ENCODE results near the gene SEC31A.
"Not testable (repeated sequence)": the region's sequence is repeated elsewhere in the genome, so short reads cannot be mapped to it uniquely, and the experiment has no call there.

Gene SEC31A

DNA sequence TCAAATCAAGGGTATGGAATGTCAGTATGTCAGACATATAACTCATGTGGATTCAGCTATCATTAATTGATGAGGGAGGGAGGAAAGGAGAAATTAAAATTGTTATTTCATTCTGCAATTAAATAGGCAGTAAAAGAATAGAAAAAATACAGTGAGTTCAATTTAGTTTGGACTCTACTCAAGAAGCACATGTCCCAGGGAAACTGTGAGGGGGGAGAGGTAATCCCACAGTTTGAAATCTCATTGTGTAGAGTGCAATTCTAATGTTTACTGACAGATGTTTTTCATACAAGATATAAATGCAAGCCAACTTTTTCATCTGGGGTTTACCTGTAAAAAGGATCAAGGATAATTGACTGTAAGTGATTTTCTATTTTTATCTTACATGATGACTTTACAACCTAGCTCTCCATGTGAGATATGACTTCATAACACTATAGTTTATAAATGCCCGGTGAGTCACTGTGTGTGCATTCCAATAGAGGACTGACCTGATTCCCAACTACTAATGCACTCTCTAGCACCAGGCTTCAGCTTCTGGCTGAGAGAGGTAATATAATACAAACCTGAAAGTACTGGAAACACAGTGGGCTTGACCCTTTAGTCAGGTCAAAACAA is 57.1 kb downstream of the SEC31A start:
- peak; percentile 30 to 61 (median 40) for DNase-seq

GRCh38 chr4:82833060-82833459 is 57.9 kb downstream of the SEC31A start:
- DNase-seq, result not testable (repeated sequence)

DNA sequence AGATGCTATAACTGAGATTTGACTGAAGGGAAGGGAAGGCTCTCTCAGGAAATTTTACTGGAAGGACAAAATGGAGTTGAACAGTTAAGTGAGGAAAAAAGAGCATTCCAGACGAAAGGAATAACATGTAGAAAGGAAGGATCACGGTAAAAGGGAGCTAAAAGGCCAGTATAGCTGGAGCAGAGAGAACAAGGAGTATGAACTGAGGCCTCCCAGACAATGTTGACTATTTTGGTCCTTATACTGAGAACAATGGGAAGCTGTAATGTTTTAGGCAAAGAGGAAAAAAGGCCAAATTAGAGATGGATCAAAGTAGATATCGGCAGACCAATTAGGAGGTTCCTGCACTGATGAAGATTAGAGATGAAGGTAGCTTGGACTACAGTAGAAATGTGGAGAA is 65.5 kb downstream of the SEC31A start:
- no peak for DNase-seq

- DNase-seq, result no peak
These were observed 67.9 kb downstream of the SEC31A start for GRCh38 chr4:82823062-82823461.

GRCh38 chr4:82820689-82821088 is 70.3 kb downstream of the SEC31A start:
- DNase-seq, result no peak

DNA sequence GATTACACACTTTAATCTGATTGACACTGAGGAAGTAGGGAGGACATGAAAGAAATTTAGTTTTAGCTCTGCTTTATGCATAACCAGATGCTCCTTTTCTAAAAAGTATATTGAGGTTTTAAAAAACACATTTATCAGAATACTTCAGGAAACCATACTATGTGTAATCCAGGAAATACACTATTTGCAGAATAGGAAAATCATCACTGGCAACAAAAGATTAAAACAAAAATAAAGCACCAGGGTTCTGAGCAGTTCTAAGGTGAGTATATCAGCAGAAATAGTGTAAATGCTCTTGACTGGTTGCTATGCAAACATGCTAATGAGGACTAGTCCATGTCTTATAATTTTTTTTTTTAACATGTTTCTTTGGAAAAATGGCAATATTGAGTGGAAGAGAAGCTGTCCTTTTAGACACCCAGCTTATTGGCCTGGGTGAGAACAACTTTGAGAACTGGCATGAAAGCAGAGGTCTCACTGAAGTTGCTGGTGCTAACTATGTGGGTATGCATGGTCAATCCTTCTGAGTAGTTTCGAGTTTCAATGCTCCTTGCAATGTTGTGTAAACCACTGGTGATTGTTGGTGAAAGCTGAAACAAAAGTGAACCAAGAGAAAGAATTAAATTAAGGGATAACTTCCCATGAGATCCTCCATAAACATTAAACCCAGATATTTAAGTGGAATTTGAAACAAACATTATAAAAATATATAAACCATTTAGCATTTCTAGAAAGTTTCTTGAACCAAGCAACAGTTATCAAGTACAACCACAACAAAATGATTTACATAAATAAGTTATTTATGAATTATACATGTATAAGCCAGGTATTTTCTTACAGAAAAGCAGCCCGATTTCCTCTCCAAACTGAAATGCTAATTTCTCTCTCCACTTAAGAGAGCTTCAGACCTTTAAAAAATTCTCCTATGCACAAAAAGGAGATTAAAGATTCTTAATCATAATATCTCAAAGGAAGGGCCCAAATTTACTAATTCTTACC is 72.0 kb downstream of the SEC31A start:
- no peak for DNase-seq

DNA sequence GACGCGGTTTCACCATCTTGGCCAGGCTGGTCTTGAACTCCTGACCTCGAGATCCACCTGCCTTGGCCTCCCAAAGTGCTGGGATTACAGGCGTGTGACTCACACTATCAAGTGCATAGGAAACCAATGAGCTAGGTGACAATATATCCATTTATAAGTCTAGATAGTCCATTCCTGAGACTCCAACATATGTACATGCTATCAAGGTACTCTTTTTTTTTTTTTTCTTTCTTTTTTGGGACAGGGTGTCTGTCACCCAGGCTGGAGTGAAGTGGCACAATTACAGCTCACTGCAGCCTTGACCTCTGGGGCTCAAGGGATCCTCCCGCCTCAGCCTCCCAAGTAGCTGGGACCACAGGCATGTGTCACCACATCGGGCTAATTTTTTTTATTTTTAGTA is 74.1 kb downstream of the SEC31A start:
- DNase-seq, result not testable (repeated sequence)

DNA sequence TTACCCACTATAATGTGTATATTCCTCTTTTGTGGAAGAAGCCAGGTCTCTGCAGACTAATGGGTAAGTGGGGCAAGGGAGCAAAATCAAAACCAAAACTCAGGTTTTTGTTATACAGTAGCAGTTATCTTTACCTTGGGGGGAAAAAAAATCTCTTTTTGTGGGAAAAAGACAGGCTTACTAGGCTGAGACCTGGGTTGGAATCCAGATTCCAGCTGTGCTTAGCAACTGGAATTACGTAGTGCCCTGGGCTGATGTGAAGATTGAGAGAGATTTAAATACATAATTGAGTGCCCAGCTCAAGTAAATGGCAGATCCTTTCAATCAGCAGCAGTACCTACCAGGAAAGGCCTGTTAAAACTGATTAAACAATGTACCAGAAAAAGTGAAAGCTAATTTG is 76.9 kb downstream of the SEC31A start:
- no peak for DNase-seq

GRCh38 chr4:82811838-82812341 is 79.1 kb downstream of the SEC31A start:
- no peak for DNase-seq

DNA sequence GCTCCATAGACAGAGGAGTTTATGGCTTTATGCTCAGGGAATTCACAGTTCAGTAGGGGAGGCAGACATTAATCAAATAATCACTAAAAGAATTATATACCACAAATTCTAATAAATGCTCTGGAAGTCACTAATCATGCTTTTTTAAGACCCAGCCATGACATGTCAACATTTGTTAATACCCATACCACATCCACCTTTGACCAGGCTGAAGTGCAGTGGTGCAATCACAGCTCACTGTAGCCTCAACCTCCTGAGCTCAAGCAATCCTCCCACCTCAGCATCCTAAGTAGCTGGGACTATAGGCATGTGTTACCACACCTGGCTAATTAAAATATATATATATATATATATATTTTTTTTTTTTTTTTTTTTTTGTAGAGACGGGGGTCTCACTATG is 79.6 kb downstream of the SEC31A start:
- DNase-seq, result no peak

DNA sequence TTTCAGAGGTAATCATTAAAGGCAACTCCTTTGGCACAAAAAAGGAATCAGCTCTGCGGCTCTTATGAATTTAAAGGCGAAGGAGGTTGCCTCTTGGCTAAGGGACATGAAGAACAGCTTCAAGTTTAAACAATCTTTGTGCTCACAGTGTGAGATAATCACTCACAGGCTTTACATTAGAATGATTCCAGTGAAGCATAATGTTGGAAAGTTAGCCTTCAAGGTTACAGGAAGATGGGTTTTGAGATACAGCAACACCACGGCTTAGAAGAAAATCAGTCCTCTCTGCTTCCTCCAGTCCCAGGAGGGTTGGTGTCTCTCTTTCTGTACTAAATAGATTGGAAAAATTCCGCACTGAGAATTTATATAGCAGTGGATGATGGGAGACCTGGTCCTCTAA is 80.8 kb downstream of the SEC31A start:
- no peak for DNase-seq

GRCh38 chr4:82809619-82810018 is 81.3 kb downstream of the SEC31A start:
- DNase-seq, result no peak

DNA sequence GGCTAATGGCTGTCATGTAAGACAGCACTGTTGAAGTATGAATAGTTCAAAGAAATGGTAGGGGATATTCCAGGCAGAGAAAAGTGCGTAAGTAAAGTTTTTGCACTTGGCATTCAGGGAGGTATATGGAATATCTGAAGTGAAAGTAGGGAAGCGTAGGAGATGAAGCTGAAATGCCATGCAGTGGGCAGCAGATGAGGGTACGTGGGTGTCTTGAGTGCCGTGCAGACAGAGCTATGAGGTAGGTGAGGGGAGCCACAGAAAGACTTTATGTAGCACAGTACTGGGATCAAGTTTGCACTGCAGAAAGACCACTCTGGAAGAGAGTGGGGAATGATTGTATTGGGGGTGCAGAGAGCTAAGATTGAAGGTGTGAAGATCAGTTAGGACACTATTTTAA is 87.2 kb downstream of the SEC31A start:
- DNase-seq, result no peak

DNA sequence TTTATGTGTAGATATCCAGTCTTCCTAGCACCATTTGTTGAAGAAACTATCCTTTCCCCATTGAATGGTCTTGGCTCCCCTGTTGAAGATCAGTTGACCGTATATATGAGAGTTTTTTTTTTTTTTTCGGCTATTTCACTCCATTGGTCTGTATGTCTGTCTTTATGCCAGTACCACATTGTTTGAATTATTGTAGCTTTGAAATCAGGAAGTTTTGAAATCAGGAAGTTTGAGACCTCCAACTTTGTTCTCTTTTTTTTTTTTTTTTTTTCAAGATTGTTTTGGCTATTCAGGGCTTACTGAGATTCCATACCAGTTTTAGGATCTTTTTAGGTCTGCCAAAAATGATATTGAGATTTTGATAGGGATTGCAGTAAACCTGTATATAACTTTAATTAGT is 88.0 kb downstream of the SEC31A start:
- peak in 2 of 3 donors; percentile 47 to 54 for DNase-seq

DNA sequence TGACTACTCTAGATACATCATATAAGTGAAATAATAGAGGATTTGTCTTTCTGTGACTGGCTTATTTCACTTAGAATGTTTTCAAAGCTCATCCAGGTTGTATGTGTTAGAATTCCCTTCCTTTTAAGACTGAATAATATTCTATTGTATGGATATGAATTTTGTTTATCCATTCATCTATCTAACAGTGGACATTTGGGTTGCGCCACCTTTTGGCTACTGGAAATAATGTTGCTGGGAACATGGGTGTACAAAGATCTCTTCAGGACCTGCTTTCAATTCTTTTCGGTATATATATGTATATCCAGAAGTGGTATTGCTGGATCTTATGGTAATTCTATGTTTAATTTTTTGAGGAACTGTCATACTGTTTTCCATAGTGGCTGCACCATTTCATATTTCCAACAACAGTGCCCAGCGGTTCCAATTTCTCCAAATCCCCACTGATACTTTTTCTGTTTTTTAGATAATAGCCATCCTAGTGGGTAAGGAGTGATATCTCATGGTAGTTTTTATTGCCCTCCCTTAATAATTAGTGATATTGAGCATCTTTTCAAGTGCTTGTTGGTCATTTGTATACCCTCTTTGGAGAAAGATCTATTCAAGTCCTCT is 88.9 kb downstream of the SEC31A start:
- no peak for DNase-seq

- DNase-seq, result no peak
These were observed 91.7 kb downstream of the SEC31A start for GRCh38 chr4:82799006-82799881.

DNA sequence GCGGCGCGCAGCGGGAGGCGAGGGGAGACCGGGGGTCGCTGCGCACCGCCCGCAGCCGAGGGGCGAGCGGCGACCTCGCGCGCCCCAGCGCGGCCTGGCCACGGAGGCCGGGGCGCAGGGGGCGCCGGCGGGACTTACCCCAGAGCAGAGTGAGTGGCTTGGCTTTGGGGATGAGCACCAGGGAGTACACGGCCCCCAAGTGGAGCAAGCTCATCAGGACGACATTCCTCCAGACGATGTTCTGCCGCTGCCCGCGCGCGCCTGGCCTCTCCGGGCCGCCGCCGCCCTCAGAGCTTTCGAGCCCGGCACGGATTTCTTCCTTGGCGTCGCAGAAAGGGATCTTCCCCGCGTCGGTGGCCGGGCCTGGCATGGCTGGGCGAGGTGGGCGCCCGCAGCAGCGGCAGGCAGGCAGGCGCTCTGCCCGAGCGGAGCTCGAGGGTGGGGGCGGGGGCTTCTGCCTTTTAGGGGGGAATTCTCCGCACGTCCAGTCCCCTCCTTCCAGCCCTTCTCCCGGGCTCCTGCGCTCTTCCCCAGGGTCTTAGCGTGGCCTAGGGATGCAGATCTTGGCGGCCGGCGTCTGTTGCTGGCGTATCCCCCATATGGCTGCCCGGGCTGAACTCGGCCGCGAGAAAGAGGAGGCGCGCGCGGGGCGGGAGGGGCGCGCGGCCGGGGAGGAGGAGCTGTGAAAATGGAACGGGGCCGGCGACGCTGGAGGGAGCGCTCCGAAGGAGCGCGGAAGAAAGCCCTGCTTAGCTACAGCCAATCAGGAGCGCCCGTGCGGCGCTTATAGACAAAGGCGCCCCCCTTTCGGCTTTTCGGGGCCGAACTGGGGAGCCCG is 92.6 kb downstream of the SEC31A start, which contains the start of gene SCD5:
SCD5 (minus strand) TSS at position 629 of the 838 bp plus-strand sequence; CDS start at position 370, 259 bp downstream.
- DNase-seq, result peak; percentile 59 to 82 (median 69)

GRCh38 chr4:82797405-82798111 is 93.4 kb downstream of the SEC31A start:
- DNase-seq, result peak in 1 of 3 donors; percentile 54

- no peak for DNase-seq
These were observed 93.9 kb downstream of the SEC31A start for GRCh38 chr4:82797040-82797404.

DNA sequence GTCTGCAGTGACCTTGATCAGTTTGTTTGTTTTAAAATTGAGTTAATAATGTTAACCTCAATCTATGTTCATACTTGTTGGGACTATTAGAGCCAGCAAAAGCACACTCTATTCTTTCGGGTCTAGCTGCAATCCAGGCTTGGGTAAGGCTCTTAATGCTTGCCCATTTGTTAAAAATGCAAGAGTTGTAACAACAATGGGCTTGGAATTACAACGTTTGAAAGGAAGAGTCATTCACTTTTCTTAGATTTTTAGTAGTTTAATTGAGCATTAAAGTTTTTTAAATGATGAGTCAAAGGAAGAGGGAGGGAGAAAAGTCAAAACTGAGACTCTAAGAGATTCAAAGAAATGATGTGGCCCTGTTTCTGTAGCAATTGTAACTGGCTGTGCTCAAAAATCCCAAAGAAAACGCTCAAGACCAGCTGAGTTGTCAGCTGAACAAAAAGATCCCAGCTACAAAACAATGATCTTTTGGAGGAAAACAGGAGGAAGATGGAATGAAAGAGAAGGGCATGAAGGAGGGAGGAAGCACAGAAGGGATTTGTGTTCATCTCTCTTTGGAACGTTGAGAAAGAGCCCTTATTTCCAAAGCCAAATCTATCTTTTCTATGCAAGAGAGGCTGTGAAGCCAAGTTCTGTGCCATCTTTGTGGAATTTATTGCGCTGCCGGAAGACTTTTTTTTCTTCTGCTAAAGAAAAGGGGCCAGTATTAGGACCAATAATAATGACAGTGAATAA is 97.9 kb downstream of the SEC31A start:
- no peak for DNase-seq
